Measurements from ENCODE around the gene KCNS1.

Gene KCNS1

DNA sequence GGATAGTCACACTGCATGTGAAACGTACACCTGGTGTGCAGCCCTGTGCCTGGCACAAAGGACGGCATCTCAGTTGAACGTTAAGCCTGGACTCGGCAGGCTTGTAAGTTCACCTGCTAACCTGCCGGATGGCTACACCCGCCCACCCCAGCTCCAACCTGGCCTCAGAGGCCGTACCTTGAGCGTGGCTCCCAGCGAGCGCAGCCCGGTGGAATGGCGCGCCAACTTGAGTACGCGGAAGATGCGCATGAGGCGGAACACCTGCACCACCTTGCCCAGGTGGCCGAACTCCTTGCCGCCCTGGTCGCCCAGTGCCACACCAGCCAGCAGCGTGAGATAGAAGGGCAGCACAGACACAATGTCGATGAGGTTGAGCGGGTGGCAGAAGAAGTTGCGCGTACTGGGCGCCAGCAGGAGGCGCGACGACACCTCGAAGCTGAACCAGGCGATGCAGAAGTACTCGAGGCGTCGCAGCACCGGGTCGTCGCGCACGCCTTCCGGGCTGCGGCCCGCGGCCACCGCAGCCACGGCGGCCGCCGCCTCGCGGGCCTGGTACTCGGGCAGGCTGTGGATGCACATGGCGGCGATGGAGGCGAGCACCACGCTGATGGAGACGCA lies 3.3 kb downstream of the KCNS1 start:
- no peak for TF ChIP-seq TCF12 (IDR thresholded peaks at IDR 0.05; ENCODE audit: low read depth)
- TF ChIP-seq EGR1 (IDR thresholded peaks at IDR 0.05) = no peak
- TF ChIP-seq USF1 (IDR thresholded peaks at IDR 0.05) = no peak
- no peak for TF ChIP-seq EP300 (IDR thresholded peaks at IDR 0.05; ENCODE audit: borderline replicate concordance)
- no peak for TF ChIP-seq MAX (IDR thresholded peaks at IDR 0.05)
- TF ChIP-seq CEBPB (IDR thresholded peaks at IDR 0.05) = no peak
- no peak for TF ChIP-seq NFIC (IDR thresholded peaks at IDR 0.05)
- TF ChIP-seq FOXM1 (IDR thresholded peaks at IDR 0.05; ENCODE audit: borderline replicate concordance, low read depth) = no peak
- TF ChIP-seq YY1 (IDR thresholded peaks at IDR 0.05; ENCODE audit: low read depth) = no peak
- TF ChIP-seq TAF1 (IDR thresholded peaks at IDR 0.05; ENCODE audit: low read depth) = no peak
- TF ChIP-seq REST (IDR thresholded peaks at IDR 0.05; ENCODE audit: low read depth) = no peak
- TF ChIP-seq TEAD4 (IDR thresholded peaks at IDR 0.05) = no peak
- no peak for TF ChIP-seq ZBTB7A (IDR thresholded peaks at IDR 0.05; ENCODE audit: low read depth)
- no peak for TF ChIP-seq CREB1 (IDR thresholded peaks at IDR 0.05; ENCODE audit: low read depth)
- TF ChIP-seq RAD21 (IDR thresholded peaks at IDR 0.05; ENCODE audit: low read depth) = no peak

DNA sequence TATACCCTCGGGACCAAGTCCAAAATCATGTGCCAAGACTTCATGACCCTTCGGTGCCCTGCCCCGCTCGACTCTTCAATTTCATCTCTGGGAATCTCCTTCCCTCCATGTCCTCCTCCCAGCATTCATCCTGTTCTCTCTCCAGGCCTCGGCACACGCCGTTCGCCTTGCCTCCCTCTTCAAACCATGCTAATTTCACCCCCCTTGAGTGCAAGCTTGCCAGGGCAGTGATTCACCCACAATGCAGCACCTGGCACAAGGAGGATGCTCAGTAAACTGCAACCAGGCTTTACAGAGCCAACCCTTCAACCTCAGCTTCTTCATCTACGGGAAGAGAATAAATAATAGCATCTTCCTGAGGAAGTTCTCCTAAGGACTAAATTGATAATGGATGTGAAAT lies 4.1 kb downstream of the KCNS1 start:
- TF ChIP-seq TCF12 (IDR thresholded peaks at IDR 0.05; ENCODE audit: low read depth) (no peak), YY1 (IDR thresholded peaks at IDR 0.05; ENCODE audit: low read depth) (no peak), EP300 (IDR thresholded peaks at IDR 0.05; ENCODE audit: borderline replicate concordance) (no peak), NFIC (IDR thresholded peaks at IDR 0.05) (no peak), ZBTB7A (IDR thresholded peaks at IDR 0.05; ENCODE audit: low read depth) (no peak), RAD21 (IDR thresholded peaks at IDR 0.05; ENCODE audit: low read depth) (no peak), CREB1 (IDR thresholded peaks at IDR 0.05; ENCODE audit: low read depth) (no peak), USF1 (IDR thresholded peaks at IDR 0.05) (no peak), TAF1 (IDR thresholded peaks at IDR 0.05; ENCODE audit: low read depth) (no peak), MAX (IDR thresholded peaks at IDR 0.05) (no peak)

GRCh38 chr20:45095805-45096238 lies 5.1 kb downstream of the KCNS1 start:
- TF ChIP-seq EGR1 (IDR thresholded peaks at IDR 0.05) (no peak), RAD21 (IDR thresholded peaks at IDR 0.05; ENCODE audit: low read depth) (peak; percentile 78)

- TF ChIP-seq USF1 (IDR thresholded peaks at IDR 0.05) (no peak), EGR1 (IDR thresholded peaks at IDR 0.05) (no peak), CREB1 (IDR thresholded peaks at IDR 0.05; ENCODE audit: low read depth) (no peak), REST (IDR thresholded peaks at IDR 0.05; ENCODE audit: low read depth) (no peak), RAD21 (IDR thresholded peaks at IDR 0.05; ENCODE audit: low read depth) (no peak), TEAD4 (IDR thresholded peaks at IDR 0.05) (no peak), NFIC (IDR thresholded peaks at IDR 0.05) (no peak), CEBPB (IDR thresholded peaks at IDR 0.05) (no peak), TAF1 (IDR thresholded peaks at IDR 0.05; ENCODE audit: low read depth) (no peak), MAX (IDR thresholded peaks at IDR 0.05) (no peak), ZBTB7A (IDR thresholded peaks at IDR 0.05; ENCODE audit: low read depth) (no peak), FOXM1 (IDR thresholded peaks at IDR 0.05; ENCODE audit: borderline replicate concordance, low read depth) (no peak), TCF12 (IDR thresholded peaks at IDR 0.05; ENCODE audit: low read depth) (no peak), EP300 (IDR thresholded peaks at IDR 0.05; ENCODE audit: borderline replicate concordance) (no peak), YY1 (IDR thresholded peaks at IDR 0.05; ENCODE audit: low read depth) (no peak)
Observed at GRCh38 chr20:45094864-45095574, 5.9 kb downstream of the KCNS1 start.

- TF ChIP-seq YY1 (IDR thresholded peaks at IDR 0.05; ENCODE audit: low read depth) = no peak
- no peak for TF ChIP-seq EGR1 (IDR thresholded peaks at IDR 0.05)
- no peak for TF ChIP-seq TEAD4 (IDR thresholded peaks at IDR 0.05)
- no peak for TF ChIP-seq TAF1 (IDR thresholded peaks at IDR 0.05; ENCODE audit: low read depth)
- TF ChIP-seq CEBPB (IDR thresholded peaks at IDR 0.05) = no peak
- TF ChIP-seq REST (IDR thresholded peaks at IDR 0.05; ENCODE audit: low read depth) = no peak
- TF ChIP-seq RAD21 (IDR thresholded peaks at IDR 0.05; ENCODE audit: low read depth) = no peak
- TF ChIP-seq TCF12 (IDR thresholded peaks at IDR 0.05; ENCODE audit: low read depth) = no peak
Observed at GRCh38 chr20:45094201-45094600, 6.7 kb downstream of the KCNS1 start.
